ENCODE results near the gene TRIP4. TPM values are rescaled to one million over a fixed set of nuclear protein-coding genes. Genes with fewer than 3 reads are reported as not detected.
"Not testable (repeated sequence)": the region's sequence is repeated elsewhere in the genome, so short reads cannot be mapped to it uniquely, and the experiment has no call there.

TRIP4 gene
- 13.5 TPM for total RNA-seq (ENCODE audit: insufficient read depth, low replicate concordance)

GRCh38 chr15:64387562-64388168, at the start of gene TRIP4:
Gene TRIP4, plus strand, starts transcription at chr15:64387836. Its CDS starts 28 bp downstream, at chr15:64387864.
- peak; percentile 98 for DNase-seq (ENCODE audit: low spot score)

- no peak for DNase-seq (ENCODE audit: low spot score)
Measured at GRCh38 chr15:64340355-64340754, 47.3 kb upstream of the TRIP4 start.

- peak; percentile 35 for DNase-seq (ENCODE audit: low spot score)
Measured at GRCh38 chr15:64341961-64342360, 45.7 kb upstream of the TRIP4 start.

- peak; percentile 30 for DNase-seq (ENCODE audit: low spot score)
Measured at GRCh38 chr15:64343222-64343621, 44.4 kb upstream of the TRIP4 start.

- no peak for DNase-seq (ENCODE audit: low spot score)
Measured at GRCh38 chr15:64343841-64344240, 43.8 kb upstream of the TRIP4 start.

- DNase-seq (ENCODE audit: low spot score) = no peak
Measured at GRCh38 chr15:64344651-64345294, 42.9 kb upstream of the TRIP4 start.

GRCh38 chr15:64346242-64346641, 41.4 kb upstream of the TRIP4 start:
- not testable (repeated sequence) for DNase-seq (ENCODE audit: low spot score)

- DNase-seq (ENCODE audit: low spot score) = no peak
Measured at GRCh38 chr15:64348455-64348854, 39.2 kb upstream of the TRIP4 start.

GRCh38 chr15:64349375-64349774, 38.3 kb upstream of the TRIP4 start:
- DNase-seq (ENCODE audit: low spot score) = no peak

GRCh38 chr15:64351265-64351664, 36.4 kb upstream of the TRIP4 start:
- DNase-seq (ENCODE audit: low spot score) = no peak

GRCh38 chr15:64354688-64355344, 32.8 kb upstream of the TRIP4 start:
- no peak for DNase-seq (ENCODE audit: low spot score)

- DNase-seq (ENCODE audit: low spot score) = peak; percentile 20
Measured at GRCh38 chr15:64355348-64355943, 32.2 kb upstream of the TRIP4 start.

- DNase-seq (ENCODE audit: low spot score) = peak; percentile 99
Measured at GRCh38 chr15:64355944-64356709, 31.5 kb upstream of the TRIP4 start, which contains the start of gene CSNK1G1. Gene CSNK1G1, minus strand, starts transcription at chr15:64356173. Its CDS starts 55,674 bp downstream, at chr15:64300499.

- DNase-seq (ENCODE audit: low spot score) = no peak
Measured at GRCh38 chr15:64356710-64357040, 31.0 kb upstream of the TRIP4 start.

- DNase-seq (ENCODE audit: low spot score) = no peak
Measured at GRCh38 chr15:64361259-64361658, 26.4 kb upstream of the TRIP4 start.

GRCh38 chr15:64369078-64369607, 18.5 kb upstream of the TRIP4 start:
- no peak for DNase-seq (ENCODE audit: low spot score)

GRCh38 chr15:64371383-64371782, 16.3 kb upstream of the TRIP4 start:
- DNase-seq (ENCODE audit: low spot score) = not testable (repeated sequence)

- DNase-seq (ENCODE audit: low spot score) = no peak
Measured at GRCh38 chr15:64373360-64373759, 14.3 kb upstream of the TRIP4 start.

GRCh38 chr15:64379216-64379960, 8.2 kb upstream of the TRIP4 start:
- no peak for DNase-seq (ENCODE audit: low spot score)

GRCh38 chr15:64380130-64380870, 7.3 kb upstream of the TRIP4 start:
- not testable (repeated sequence) for DNase-seq (ENCODE audit: low spot score)

Measured in umbilical cord (tissue), 2 donors.